K562 (cell line): Measurements from ENCODE around the gene NDUFAF2. TPM values are rescaled to one million over a fixed set of nuclear protein-coding genes. Genes with fewer than 3 reads are reported as not detected.

Experiments used
- ATAC-seq: fragments of 200-7000 bp; cut with Tn5 transposase; 3 replicates; pipeline ENCODE4 v1.9.1; 2020; ENCODE audit warnings: moderate library complexity
- BruUV-seq: library from RNA; stranded (reverse); fragments of 400-500 nt; replicated peaks from 2 replicates; lab custom pipeline; 2021; lab: Mats Ljungman, UMichigan
- CTCF ChIA-PET: fragments of 300-600 bp; formaldehyde crosslinking; extraction: SDS; loops from one replicate; lab custom pipeline; 2021; ENCODE audit warnings: low intra/inter-chr PET ratio; lab: Yijun Ruan, JAX
- POLR2A ChIA-PET: fragments of 300-600, 350-650 bp; sonication (Branson Sonifier 250); formaldehyde crosslinking; extraction: SDS; loops from one replicate; lab custom pipeline; 2021; ENCODE audit warnings: antibody characterized with exemption, inconsistent platforms; lab: Yijun Ruan, JAX
- DNase-seq, 4 experiments: peaks; one replicate each; pipeline versions ENCODE4 v3.0.0 to v3.0.0-alpha.2; 2011 to 2018; ENCODE audit warnings: low spot score in 3 of 4, mixed read lengths in 3 of 4; ENCODE audit errors: extremely low read depth in 1 of 4
- FAIRE-seq: peaks from 2 replicates; lab custom pipeline; 2011; peaks lifted over from hg19 to GRCh38; lab: Jason Lieb, UNC
- H2AFZ ChIP-seq: 2 replicates; pipeline ENCODE4 v1.6.0; 2011; ENCODE audit warnings: low read depth, low read length, control low read depth, inconsistent platforms
- H3K27ac ChIP-seq: fragments of 200-600 bp; 3 replicates; pipeline ENCODE4 v1.8.0; 2011; ENCODE audit warnings: low read depth, mild to moderate bottlenecking, control low read depth, inconsistent platforms, low read length, moderate library complexity, mixed read lengths; ENCODE audit errors: extremely low read depth
- H3K27me3 ChIP-seq, 2 experiments: fragments of 300-600 bp in 1 of 2; 2 replicates in 1 of 2; 3 replicates in 1 of 2; pipeline versions ENCODE4 v1.6.0 to v1.8.0; 2011; ENCODE audit warnings: inconsistent platforms in 2 of 2, low read length in 2 of 2, mild to moderate bottlenecking in 1 of 2, mixed read lengths in 1 of 2, moderate library complexity in 1 of 2; ENCODE audit not compliant: control insufficient read depth in 2 of 2, insufficient read depth in 2 of 2
- H3K36me3 ChIP-seq: fragments of 300-600 bp; 3 replicates; pipeline ENCODE4 v1.8.0; 2011; ENCODE audit warnings: mild to moderate bottlenecking, low read length, inconsistent platforms; ENCODE audit not compliant: control insufficient read depth, insufficient read depth
- H3K4me1 ChIP-seq, 2 experiments: fragments of 200-600 bp in 1 of 2; replicated peaks in 1 of 2; 2 replicates in 1 of 2; 3 replicates in 1 of 2; pipeline versions ENCODE4 v1.5.1 to v1.8.0; 2011; ENCODE audit warnings: inconsistent platforms in 2 of 2, low read length in 2 of 2, mild to moderate bottlenecking in 1 of 2, mixed read lengths in 1 of 2, moderate library complexity in 1 of 2; ENCODE audit not compliant: control insufficient read depth in 2 of 2, insufficient read depth in 2 of 2
- H3K4me2 ChIP-seq: 2 replicates; pipeline ENCODE4 v1.6.1; 2011; ENCODE audit warnings: low read length, control low read depth, inconsistent platforms, mixed read lengths; ENCODE audit not compliant: insufficient read depth
- H3K4me3 ChIP-seq: fragments of 200-600 bp; sonication (generic), shearing (Covaris generic); 2 replicates; pipeline ENCODE4 v1.5.1; 2016; ENCODE audit warnings: control low read depth, inconsistent platforms
- H3K79me2 ChIP-seq: fragments of 200-600 bp; 3 replicates; pipeline ENCODE4 v1.8.0; 2011; ENCODE audit warnings: low read length, inconsistent platforms; ENCODE audit not compliant: control insufficient read depth, insufficient read depth
- H3K9ac ChIP-seq, 2 experiments: 2 replicates each; pipeline versions ENCODE4 v1.6.0 to v1.6.1; 2011; ENCODE audit warnings: low read depth in 2 of 2, low read length in 2 of 2, control low read depth in 1 of 2, inconsistent platforms in 1 of 2, mild to moderate bottlenecking in 1 of 2, mixed read lengths in 1 of 2; ENCODE audit not compliant: insufficient read depth in 1 of 2
- H3K9me1 ChIP-seq: one replicate; pipeline ENCODE4 v1.6.0; 2011; ENCODE audit warnings: inconsistent platforms, mild to moderate bottlenecking, low read length, moderate library complexity; ENCODE audit not compliant: control insufficient read depth, insufficient read depth
- H3K9me3 ChIP-seq: replicated peaks from 2 replicates; pipeline ENCODE4 v1.5.1; 2011; ENCODE audit warnings: low read depth, low read length, inconsistent platforms; ENCODE audit not compliant: control insufficient read depth, insufficient read depth
- H4K20me1 ChIP-seq: replicated peaks from 2 replicates; pipeline ENCODE4 v1.6.1; 2011; ENCODE audit warnings: low read length, inconsistent platforms, mixed read lengths; ENCODE audit not compliant: control insufficient read depth, insufficient read depth
- C11orf30 ChIP-seq: fragments of 450-650 bp; IDR thresholded peaks from 2 replicates; pipeline ENCODE4 v1.6.1; 2016; ENCODE audit warnings: low read depth, mild to moderate bottlenecking
- ERF ChIP-seq: fragments of 450-650 bp; formaldehyde crosslinking; IDR thresholded peaks from 2 replicates; pipeline ENCODE4 v1.4.0; 2020; ENCODE audit warnings: mild to moderate bottlenecking, mixed read lengths
- MYBL2 ChIP-seq, 2 experiments: fragments of 450-650 bp in 1 of 2; sonication (generic) in 1 of 2; formaldehyde crosslinking in 1 of 2; IDR thresholded peaks; 2 replicates each; pipeline versions ENCODE4 v1.6.1 to v1.8.1; 2017 to 2022; ENCODE audit warnings: borderline replicate concordance in 1 of 2, inconsistent platforms in 1 of 2, low read depth in 1 of 2, mild to moderate bottlenecking in 1 of 2, missing genetic modification reagents in 1 of 2, moderate library complexity in 1 of 2
- NFIC ChIP-seq: fragments of 450-650 bp; IDR thresholded peaks from 2 replicates; pipeline ENCODE4 v1.6.1; 2017; ENCODE audit warnings: mild to moderate bottlenecking, inconsistent platforms
- NONO ChIP-seq, 2 experiments: fragments of 200-400 bp in 1 of 2; fragments of 450-650 bp in 1 of 2; formaldehyde crosslinking in 1 of 2; IDR thresholded peaks; 2 replicates each; pipeline ENCODE4 v1.6.1; 2017; ENCODE audit warnings: low read depth in 2 of 2, mild to moderate bottlenecking in 2 of 2, moderate library complexity in 2 of 2, low read length in 1 of 2
- TCFL5 ChIP-seq: fragments of 250-450 bp; sonication (Bioruptor Pico); conservative IDR thresholded peaks from 2 replicates; pipeline ENCODE4 v1.6.1; 2021; ENCODE audit warnings: mild to moderate bottlenecking, moderate library complexity, matching md5 sums
- WGBS: fragments of 100-300 bp; shearing (Covaris generic); methylation state at CpG from one replicate; pipeline ENCODE4 v1.1.6; 2016; ENCODE audit warnings: low coverage, mixed read lengths; ENCODE audit not compliant: insufficient coverage; ENCODE audit errors: missing lambda C conversion rate; 5-methylcytosine and 5-hydroxymethylcytosine counted together
- in situ Hi-C: fragments of 300-500 bp; cut with MboI; formaldehyde crosslinking; loops from 4 replicates; pipeline ENCODE4 v1.15.0; 2018; ENCODE audit warnings: inconsistent platforms, mixed read lengths
- intact Hi-C: fragments of 100-400 bp; cut with micrococcal nuclease; formaldehyde crosslinking; loops from 2 replicates; pipeline ENCODE4 v1.14.2; 2022
- polyA plus RNA-seq, 8 experiments: library from polyadenylated mRNA; depleted of rRNA in 4 of 8; stranded (reverse) in 5 of 8; unstranded in 3 of 8; fragments of >200 nt; fragmentation: Nextera tagmentation in 2 of 8; fragmentation: Illumina TruSeq in 1 of 8; extraction: Ambion mirVana in 2 of 8; extraction: Trizol in 1 of 8; gene quantifications; 2 replicates each; pipeline versions ENCODE4 v1.2.1 to v1.2.3, GENCODE V29; 2011 to 2014; ENCODE audit warnings: inconsistent platforms in 1 of 8, missing spikeins in 1 of 8
- total RNA-seq, 7 experiments: library from RNA; depleted of rRNA in 6 of 7; stranded (reverse); fragments of >200 nt in 6 of 7; fragmentation: Illumina TruSeq in 2 of 7; extraction: Trizol in 2 of 7; gene quantifications; 2 replicates each; pipeline versions ENCODE4 v1.2.1 to v1.2.3, GENCODE V29; 2011 to 2021; ENCODE audit warnings: low replicate concordance in 1 of 7
- TF ChIP-seq, protein P1 (sequence below): sonication (generic); IDR thresholded peaks from 2 replicates; pipeline ENCODE4 v1.6.1; 2016
- TF ChIP-seq, protein P2 (sequence below): fragments of 250-450 bp; sonication (Bioruptor Pico); IDR thresholded peaks from 2 replicates; pipeline ENCODE4 v1.5.1; 2021; ENCODE audit warnings: mild to moderate bottlenecking
- TF ChIP-seq, protein P3 (sequence below): fragments of 250-450 bp; sonication (Bioruptor Pico); IDR thresholded peaks from 2 replicates; pipeline ENCODE4 v1.5.0; 2021; ENCODE audit warnings: mild to moderate bottlenecking, borderline replicate concordance

Gene NDUFAF2
- total and polyA plus RNA-seq, 9 of the 15 experiments (the other 6 are each of a cell fraction or from before 2014, with no cell fraction given), result 56.0 to 155 (median 95.9) TPM

DNA sequence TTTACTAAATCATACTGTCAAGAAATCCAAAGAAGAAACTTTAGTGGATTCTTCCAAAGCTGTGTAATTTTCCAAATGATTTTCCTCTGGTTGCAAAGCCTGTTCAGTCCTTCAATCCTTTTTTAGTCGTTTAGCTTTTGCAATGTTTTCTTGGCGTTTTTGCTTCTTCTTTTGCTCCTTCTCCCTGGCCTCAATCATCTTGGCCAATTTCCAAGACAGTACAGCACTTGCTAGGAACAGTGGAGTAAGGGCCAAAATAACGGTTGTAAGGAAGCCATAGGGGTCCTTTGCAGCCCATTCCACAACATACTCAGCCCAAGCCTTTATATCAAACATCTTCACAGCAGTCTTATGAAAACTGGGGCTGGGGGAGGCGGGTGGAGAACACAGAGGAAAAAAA, 214.8 kb downstream of the NDUFAF2 start:
- intact Hi-C loops, result loop anchor here (5.0 to 10.0 kb wide), 4 partner anchors 105 to 315 kb away; partner anchors contain the start of genes ELOVL7 and ZSWIM6
- peak in 1 of 4 experiments; percentile 57 for DNase-seq
- Histone ChIP-seq H3K36me3 (peaks cover 44% of the 10 kb centered on the region), H3K4me3 (peak overlapping the region; percentile 69; the same call in 1 of the 2 replicates), H4K20me1 (no peaks in the 10 kb centered on the region), H3K4me1 (peaks cover 0 to 18% of the 10 kb centered on the region in 2 experiments; a peak in 3 of 5 replicates), H2AFZ (no peak overlapping the region), H3K79me2 (peaks cover 70% of the 10 kb centered on the region), H3K9me3 (no peaks in the 10 kb centered on the region), H3K9ac (peak overlapping the region in 1 of 2 experiments; percentile 95; a peak in 2 of 4 replicates), H3K4me2 (peak overlapping the region; percentile 73), H3K27me3 (no peaks in the 10 kb centered on the region), H3K9me1 (no peaks in the 10 kb centered on the region), H3K27ac (peak overlapping the region; percentile 49; the same call in 2 of the 3 replicates)
- WGBS, result 29% methylated on average over 4 of the region's 4 CpGs
- 0 out of 2 replicates have a peak, but pooled peaks have one; percentile 26 for TF ChIP-seq MYBL2 (IDR thresholded peaks at IDR 0.05; ENCODE audit: low read depth)
- TF ChIP-seq MYBL2 (CRISPR knock-in tag; IDR thresholded peaks at IDR 0.05; ENCODE audit: borderline replicate concordance), result no peak
- TF ChIP-seq NONO (IDR thresholded peaks at IDR 0.05; ENCODE audit: low read depth in 2 of 2, low read length in 1 of 2), result no peak
- peak; percentile 90 for TF ChIP-seq NFIC
- 0 out of 3 replicates have a peak, but pooled peaks have one; percentile 7 for ATAC-seq
- FAIRE-seq, result peak; percentile 65
- ChIA-PET CTCF (no interaction called here), POLR2A (no interaction called here)
- in situ Hi-C loops, result no loop called here
- BruUV-seq, result no TSS peak

DNA sequence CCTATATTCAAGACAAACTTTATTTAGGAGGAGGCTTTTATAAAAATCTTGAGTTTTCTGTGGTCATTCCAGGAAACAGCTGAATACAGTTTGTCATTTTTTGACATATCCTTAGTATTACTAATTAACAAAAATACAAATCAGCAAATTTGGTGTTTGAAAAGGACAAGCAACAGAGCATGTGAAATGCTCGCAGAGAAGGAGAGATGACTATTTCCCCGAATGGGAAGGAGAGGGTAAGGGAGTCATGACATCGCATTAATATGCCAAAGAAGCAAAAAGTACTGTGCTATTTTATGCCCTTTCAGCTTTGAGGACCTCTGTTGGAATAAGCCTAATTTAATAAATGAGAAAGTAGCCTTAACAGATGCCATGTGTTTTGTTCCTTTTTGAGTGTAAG, 215.5 kb downstream of the NDUFAF2 start:
- ChIA-PET CTCF (no interaction called here), POLR2A (interaction anchor here (0.8 kb wide), 1 partner anchor 761 kb away, joined by 6 read pairs; no protein-coding TSS in a partner anchor)
- Histone ChIP-seq H3K27me3 (no peaks in the 10 kb centered on the region), H3K79me2 (peaks cover 70% of the 10 kb centered on the region), H3K4me2 (peak overlapping the region; percentile 73), H3K4me3 (peak overlapping the region; percentile 69), H3K9ac (peak overlapping the region in 1 of 2 experiments; percentile 95; a peak in 2 of 4 replicates), H2AFZ (no peak overlapping the region), H3K9me1 (no peaks in the 10 kb centered on the region), H3K9me3 (no peaks in the 10 kb centered on the region), H3K27ac (peak overlapping the region; percentile 49), H3K4me1 (peaks cover 0 to 18% of the 10 kb centered on the region in 2 experiments; a peak in 3 of 5 replicates), H3K36me3 (peaks cover 44% of the 10 kb centered on the region), H4K20me1 (no peaks in the 10 kb centered on the region)
- BruUV-seq, result no TSS peak
- FAIRE-seq (no peak), DNase-seq (peak in 1 of 4 experiments; percentile 25), ATAC-seq (no peak)
- in situ Hi-C loops, result no loop called here
- intact Hi-C loops, result loop anchor here (5.0 to 10.0 kb wide), 4 partner anchors 106 to 316 kb away; partner anchors contain the start of genes ELOVL7 and ZSWIM6
- WGBS, result 26% methylated on average over 3 of the region's 3 CpGs
- TF ChIP-seq, protein P1, sequence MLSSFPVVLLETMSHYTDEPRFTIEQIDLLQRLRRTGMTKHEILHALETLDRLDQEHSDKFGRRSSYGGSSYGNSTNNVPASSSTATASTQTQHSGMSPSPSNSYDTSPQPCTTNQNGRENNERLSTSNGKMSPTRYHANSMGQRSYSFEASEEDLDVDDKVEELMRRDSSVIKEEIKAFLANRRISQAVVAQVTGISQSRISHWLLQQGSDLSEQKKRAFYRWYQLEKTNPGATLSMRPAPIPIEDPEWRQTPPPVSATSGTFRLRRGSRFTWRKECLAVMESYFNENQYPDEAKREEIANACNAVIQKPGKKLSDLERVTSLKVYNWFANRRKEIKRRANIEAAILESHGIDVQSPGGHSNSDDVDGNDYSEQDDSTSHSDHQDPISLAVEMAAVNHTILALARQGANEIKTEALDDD, result peak; percentile 21
- TF ChIP-seq ERF (CRISPR knock-in tag), result no peak
- TF ChIP-seq C11orf30, result peak; percentile 81
- TF ChIP-seq, protein P2, sequence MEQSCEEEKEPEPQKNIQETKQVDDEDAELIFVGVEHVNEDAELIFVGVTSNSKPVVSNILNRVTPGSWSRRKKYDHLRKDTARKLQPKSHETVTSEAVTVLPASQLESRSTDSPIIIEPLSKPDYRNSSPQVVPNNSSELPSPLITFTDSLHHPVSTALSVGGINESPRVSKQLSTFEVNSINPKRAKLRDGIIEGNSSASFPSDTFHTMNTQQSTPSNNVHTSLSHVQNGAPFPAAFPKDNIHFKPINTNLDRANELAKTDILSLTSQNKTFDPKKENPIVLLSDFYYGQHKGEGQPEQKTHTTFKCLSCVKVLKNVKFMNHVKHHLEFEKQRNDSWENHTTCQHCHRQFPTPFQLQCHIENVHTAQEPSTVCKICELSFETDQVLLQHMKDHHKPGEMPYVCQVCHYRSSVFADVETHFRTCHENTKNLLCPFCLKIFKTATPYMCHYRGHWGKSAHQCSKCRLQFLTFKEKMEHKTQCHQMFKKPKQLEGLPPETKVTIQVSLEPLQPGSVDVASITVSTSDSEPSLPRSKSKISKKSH, result no peak
- TF ChIP-seq, protein P3, sequence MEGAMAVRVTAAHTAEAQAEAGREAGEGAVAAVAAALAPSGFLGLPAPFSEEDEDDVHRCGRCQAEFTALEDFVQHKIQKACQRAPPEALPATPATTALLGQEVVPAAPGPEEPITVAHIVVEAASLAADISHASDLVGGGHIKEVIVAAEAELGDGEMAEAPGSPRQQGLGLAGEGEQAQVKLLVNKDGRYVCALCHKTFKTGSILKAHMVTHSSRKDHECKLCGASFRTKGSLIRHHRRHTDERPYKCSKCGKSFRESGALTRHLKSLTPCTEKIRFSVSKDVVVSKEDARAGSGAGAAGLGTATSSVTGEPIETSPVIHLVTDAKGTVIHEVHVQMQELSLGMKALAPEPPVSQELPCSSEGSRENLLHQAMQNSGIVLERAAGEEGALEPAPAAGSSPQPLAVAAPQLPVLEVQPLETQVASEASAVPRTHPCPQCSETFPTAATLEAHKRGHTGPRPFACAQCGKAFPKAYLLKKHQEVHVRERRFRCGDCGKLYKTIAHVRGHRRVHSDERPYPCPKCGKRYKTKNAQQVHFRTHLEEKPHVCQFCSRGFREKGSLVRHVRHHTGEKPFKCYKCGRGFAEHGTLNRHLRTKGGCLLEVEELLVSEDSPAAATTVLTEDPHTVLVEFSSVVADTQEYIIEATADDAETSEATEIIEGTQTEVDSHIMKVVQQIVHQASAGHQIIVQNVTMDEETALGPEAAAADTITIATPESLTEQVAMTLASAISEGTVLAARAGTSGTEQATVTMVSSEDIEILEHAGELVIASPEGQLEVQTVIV (CRISPR knock-in tag), result no peak
- no peak for TF ChIP-seq TCFL5 (CRISPR knock-in tag)
